ENCODE measurements around the gene NAALADL2.
"Not testable (repeated sequence)": the region's sequence is repeated elsewhere in the genome, so short reads cannot be mapped to it uniquely, and the experiment has no call there.

NAALADL2 gene

GRCh38 chr3:175082631-175083030 lies 223.5 kb downstream of the NAALADL2 start:
- peak; percentile 96 for DNase-seq

- not testable (repeated sequence) for DNase-seq
These were observed 228.0 kb downstream of the NAALADL2 start for GRCh38 chr3:175087128-175087527.

GRCh38 chr3:175088766-175089380 lies 229.7 kb downstream of the NAALADL2 start:
- DNase-seq: no peak

- no peak for DNase-seq
These were observed 232.4 kb downstream of the NAALADL2 start for GRCh38 chr3:175091426-175092114.

GRCh38 chr3:175093748-175094147 lies 234.6 kb downstream of the NAALADL2 start:
- DNase-seq: no peak

- no peak for DNase-seq
These were observed 235.2 kb downstream of the NAALADL2 start for GRCh38 chr3:175094344-175094743.

- DNase-seq: no peak
These were observed 239.5 kb downstream of the NAALADL2 start for GRCh38 chr3:175098644-175099043.

- no peak for DNase-seq
These were observed 243.0 kb downstream of the NAALADL2 start for GRCh38 chr3:175102161-175102560.

- no peak for DNase-seq
These were observed 244.2 kb downstream of the NAALADL2 start for GRCh38 chr3:175103298-175103697.

GRCh38 chr3:175105066-175105465 lies 245.9 kb downstream of the NAALADL2 start:
- no peak for DNase-seq

GRCh38 chr3:175107231-175107630 lies 248.1 kb downstream of the NAALADL2 start:
- DNase-seq: no peak

- no peak for DNase-seq
These were observed 248.9 kb downstream of the NAALADL2 start for GRCh38 chr3:175107995-175108394.

- no peak for DNase-seq
These were observed 249.5 kb downstream of the NAALADL2 start for GRCh38 chr3:175108613-175109151.

GRCh38 chr3:175111036-175111435 lies 251.9 kb downstream of the NAALADL2 start:
- no peak for DNase-seq

GRCh38 chr3:175118382-175118941 lies 259.3 kb downstream of the NAALADL2 start:
- no peak for DNase-seq

- no peak for DNase-seq
These were observed 262.1 kb downstream of the NAALADL2 start for GRCh38 chr3:175121225-175121624.

- DNase-seq: no peak
These were observed 268.0 kb downstream of the NAALADL2 start for GRCh38 chr3:175127075-175127662.

- DNase-seq: no peak
These were observed 270.0 kb downstream of the NAALADL2 start for GRCh38 chr3:175129126-175129525.

- DNase-seq: no peak
These were observed 270.4 kb downstream of the NAALADL2 start for GRCh38 chr3:175129571-175129970.

GRCh38 chr3:175131866-175132265 lies 272.7 kb downstream of the NAALADL2 start:
- DNase-seq: not testable (repeated sequence)

- DNase-seq: not testable (repeated sequence)
These were observed 273.6 kb downstream of the NAALADL2 start for GRCh38 chr3:175132706-175133105.

- no peak for DNase-seq
These were observed 285.2 kb downstream of the NAALADL2 start for GRCh38 chr3:175144368-175144767.

GRCh38 chr3:175146258-175146657 lies 287.1 kb downstream of the NAALADL2 start:
- peak; percentile 18 for DNase-seq

- peak; percentile 82 for DNase-seq
These were observed 290.5 kb downstream of the NAALADL2 start for GRCh38 chr3:175149675-175150074.

Data from NCI-H1694 treated with DMSO at 0.1 percent for 48 hours (cell line).